HEK293 (cell line): Measurements from ENCODE around the gene MBD6.

ENCODE experiments used
- CTCF ChIA-PET: fragments of 350-600 bp; formaldehyde crosslinking; extraction: SDS; loops from one replicate; lab custom pipeline; 2021; ENCODE audit warnings: antibody characterized with exemption; lab: Yijun Ruan, JAX
- POLR2A ChIA-PET: fragments of 300-600 bp; formaldehyde crosslinking; extraction: SDS; loops from one replicate; lab custom pipeline; 2020; ENCODE audit warnings: antibody characterized with exemption, inconsistent platforms; lab: Yijun Ruan, JAX
- H3K27ac ChIP-seq: fragments of 200-500 bp; sonication (Bioruptor generic); 2 replicates; pipeline ENCODE4 v1.5.1; 2014; ENCODE audit warnings: low read depth, low read length, control low read depth, inconsistent platforms; ENCODE audit errors: extremely low read depth
- H3K36me3 ChIP-seq, 2 experiments: fragments of 200-500 bp in 1 of 2; sonication (Bioruptor generic) in 1 of 2; 1 replicate in 1 of 2; 2 replicates in 1 of 2; pipeline ENCODE4 v1.5.1; 2014 to 2017; ENCODE audit warnings: inconsistent platforms in 2 of 2, low read length in 2 of 2; ENCODE audit not compliant: control insufficient read depth in 2 of 2, insufficient read depth in 1 of 2
- H3K4me1 ChIP-seq: fragments of 200-500 bp; sonication (Bioruptor generic); 2 replicates; pipeline ENCODE4 v1.5.1; 2014; ENCODE audit warnings: mild to moderate bottlenecking, low read length, inconsistent platforms; ENCODE audit not compliant: control insufficient read depth, insufficient read depth
- H3K4me3 ChIP-seq: 2 replicates; pipeline ENCODE4 v1.5.1; 2011; ENCODE audit warnings: low read depth, mild to moderate bottlenecking, control low read depth, low read length, moderate library complexity
- H3K9me3 ChIP-seq: fragments of 200-500 bp; sonication (Bioruptor generic); 2 replicates; pipeline ENCODE4 v1.5.1; 2014; ENCODE audit warnings: low read depth, low read length, inconsistent platforms; ENCODE audit not compliant: control insufficient read depth, insufficient read depth
- GLIS1 ChIP-seq: fragments of 450-650 bp; formaldehyde crosslinking; IDR thresholded peaks from 2 replicates; pipeline ENCODE4 v1.5.1; 2016; ENCODE audit warnings: missing biosample characterization, missing genetic modification characterization
- IKZF3 ChIP-seq: fragments of 450-650 bp; IDR thresholded peaks from 2 replicates; pipeline ENCODE4 v1.5.0; 2018; ENCODE audit warnings: missing biosample characterization, mild to moderate bottlenecking, missing genetic modification characterization, moderate library complexity
- KLF10 ChIP-seq: fragments of 450-650 bp; IDR thresholded peaks from 2 replicates; pipeline ENCODE4 v1.5.1; 2018; ENCODE audit warnings: missing biosample characterization, mild to moderate bottlenecking, missing genetic modification characterization
- KLF16 ChIP-seq: fragments of 450-650 bp; formaldehyde crosslinking; IDR thresholded peaks from 2 replicates; pipeline ENCODE4 v1.5.1; 2017; ENCODE audit warnings: missing biosample characterization, missing genetic modification characterization
- KLF17 ChIP-seq: fragments of 450-650 bp; formaldehyde crosslinking; IDR thresholded peaks from 2 replicates; pipeline ENCODE4 v1.5.1; 2016; ENCODE audit warnings: missing biosample characterization, missing genetic modification characterization
- KLF9 ChIP-seq: fragments of 450-650 bp; formaldehyde crosslinking; IDR thresholded peaks from 2 replicates; pipeline ENCODE4 v1.5.1; 2016; ENCODE audit warnings: missing biosample characterization, missing genetic modification characterization, low read depth
- PRDM1 ChIP-seq: fragments of 450-650 bp; formaldehyde crosslinking; IDR thresholded peaks from 2 replicates; pipeline ENCODE4; 2016; ENCODE audit warnings: missing biosample characterization, missing genetic modification characterization
- SALL2 ChIP-seq: fragments of 450-650 bp; formaldehyde crosslinking; IDR thresholded peaks from 2 replicates; pipeline ENCODE4 v1.5.0; 2017; ENCODE audit warnings: missing biosample characterization, mild to moderate bottlenecking, missing genetic modification characterization, borderline replicate concordance
- YY2 ChIP-seq: fragments of 450-650 bp; formaldehyde crosslinking; IDR thresholded peaks from 2 replicates; pipeline ENCODE4 v1.5.1; 2016; ENCODE audit warnings: missing biosample characterization, missing genetic modification characterization
- ZBTB17 ChIP-seq: fragments of 450-650 bp; formaldehyde crosslinking; IDR thresholded peaks from 2 replicates; pipeline ENCODE4 v1.5.1; 2016; ENCODE audit warnings: missing biosample characterization, missing genetic modification characterization
- ZBTB20 ChIP-seq: fragments of 450-650 bp; formaldehyde crosslinking; IDR thresholded peaks from 2 replicates; pipeline ENCODE4 v1.5.1; 2016; ENCODE audit warnings: missing biosample characterization, missing genetic modification characterization
- ZBTB48 ChIP-seq: fragments of 450-650 bp; formaldehyde crosslinking; IDR thresholded peaks from 2 replicates; pipeline ENCODE4 v1.5.1; 2016; ENCODE audit warnings: missing biosample characterization, missing genetic modification characterization
- ZBTB8A ChIP-seq: fragments of 450-650 bp; formaldehyde crosslinking; IDR thresholded peaks from 2 replicates; pipeline ENCODE4 v1.5.1; 2016; ENCODE audit warnings: missing biosample characterization, missing genetic modification characterization
- ZFHX2 ChIP-seq: fragments of 450-650 bp; formaldehyde crosslinking; conservative IDR thresholded peaks from 2 replicates; pipeline ENCODE4 v1.5.1; 2016; ENCODE audit warnings: missing biosample characterization, missing genetic modification characterization
- ZNF138 ChIP-seq: fragments of 450-650 bp; formaldehyde crosslinking; IDR thresholded peaks from 2 replicates; pipeline ENCODE4 v1.5.1; 2016; ENCODE audit warnings: missing biosample characterization, missing genetic modification characterization, borderline replicate concordance
- ZNF174 ChIP-seq: fragments of 450-650 bp; formaldehyde crosslinking; IDR thresholded peaks from 2 replicates; pipeline ENCODE4 v1.5.0; 2017; ENCODE audit warnings: missing biosample characterization, mild to moderate bottlenecking, missing genetic modification characterization
- ZNF248 ChIP-seq: fragments of 450-650 bp; formaldehyde crosslinking; IDR thresholded peaks from 2 replicates; pipeline ENCODE4 v1.5.1; 2017; ENCODE audit warnings: missing biosample characterization, missing genetic modification characterization
- ZNF335 ChIP-seq: fragments of 450-650 bp; formaldehyde crosslinking; conservative IDR thresholded peaks from 2 replicates; pipeline ENCODE4 v1.5.1; 2016; ENCODE audit warnings: missing biosample characterization, missing genetic modification characterization
- ZNF354C ChIP-seq: fragments of 450-650 bp; formaldehyde crosslinking; IDR thresholded peaks from 2 replicates; pipeline ENCODE4 v1.5.1; 2016; ENCODE audit warnings: missing biosample characterization, missing genetic modification characterization, low read depth, borderline replicate concordance
- ZNF391 ChIP-seq: fragments of 450-650 bp; formaldehyde crosslinking; IDR thresholded peaks from 2 replicates; pipeline ENCODE4 v1.5.1; 2016; ENCODE audit warnings: low read depth, missing biosample characterization, missing genetic modification characterization, borderline replicate concordance
- ZNF501 ChIP-seq: fragments of 450-650 bp; formaldehyde crosslinking; IDR thresholded peaks from 2 replicates; pipeline ENCODE4 v1.5.1; 2016; ENCODE audit warnings: missing biosample characterization, missing genetic modification characterization
- ZNF548 ChIP-seq: fragments of 450-650 bp; formaldehyde crosslinking; IDR thresholded peaks from 2 replicates; pipeline ENCODE4 v1.5.1; 2016; ENCODE audit warnings: missing biosample characterization, missing genetic modification characterization
- ZNF596 ChIP-seq: fragments of 450-650 bp; IDR thresholded peaks from 2 replicates; pipeline ENCODE4 v1.5.0; 2018; ENCODE audit warnings: missing biosample characterization, mild to moderate bottlenecking, missing genetic modification characterization, moderate library complexity
- ZNF600 ChIP-seq: fragments of 450-650 bp; formaldehyde crosslinking; IDR thresholded peaks from 2 replicates; pipeline ENCODE4 v1.5.1; 2016; ENCODE audit warnings: missing biosample characterization, missing genetic modification characterization
- ZNF610 ChIP-seq: fragments of 450-650 bp; formaldehyde crosslinking; IDR thresholded peaks from 2 replicates; pipeline ENCODE4 v1.5.1; 2016; ENCODE audit warnings: missing biosample characterization, missing genetic modification characterization, borderline replicate concordance
- ZNF776 ChIP-seq: fragments of 450-650 bp; formaldehyde crosslinking; IDR thresholded peaks from 2 replicates; pipeline ENCODE4 v1.5.0; 2017; ENCODE audit warnings: missing biosample characterization, missing genetic modification characterization, borderline replicate concordance
- ZNF785 ChIP-seq: fragments of 450-650 bp; formaldehyde crosslinking; IDR thresholded peaks from 2 replicates; pipeline ENCODE4 v1.5.1; 2016; ENCODE audit warnings: missing biosample characterization, missing genetic modification characterization
- ZNF843 ChIP-seq: fragments of 450-650 bp; formaldehyde crosslinking; IDR thresholded peaks from 2 replicates; pipeline ENCODE4 v1.5.1; 2016; ENCODE audit warnings: missing biosample characterization, missing genetic modification characterization
- TF ChIP-seq, protein P1 (sequence below): fragments of 450-650 bp; formaldehyde crosslinking; IDR thresholded peaks from 2 replicates; pipeline ENCODE4 v1.5.1; 2016; ENCODE audit warnings: missing biosample characterization, missing genetic modification characterization
- TF ChIP-seq, protein P2 (sequence below): sonication (generic); formaldehyde crosslinking; IDR thresholded peaks from 2 replicates; pipeline ENCODE4 v1.8.1; 2022; ENCODE audit warnings: mild to moderate bottlenecking, moderate library complexity, missing genetic modification reagents

Gene MBD6

DNA sequence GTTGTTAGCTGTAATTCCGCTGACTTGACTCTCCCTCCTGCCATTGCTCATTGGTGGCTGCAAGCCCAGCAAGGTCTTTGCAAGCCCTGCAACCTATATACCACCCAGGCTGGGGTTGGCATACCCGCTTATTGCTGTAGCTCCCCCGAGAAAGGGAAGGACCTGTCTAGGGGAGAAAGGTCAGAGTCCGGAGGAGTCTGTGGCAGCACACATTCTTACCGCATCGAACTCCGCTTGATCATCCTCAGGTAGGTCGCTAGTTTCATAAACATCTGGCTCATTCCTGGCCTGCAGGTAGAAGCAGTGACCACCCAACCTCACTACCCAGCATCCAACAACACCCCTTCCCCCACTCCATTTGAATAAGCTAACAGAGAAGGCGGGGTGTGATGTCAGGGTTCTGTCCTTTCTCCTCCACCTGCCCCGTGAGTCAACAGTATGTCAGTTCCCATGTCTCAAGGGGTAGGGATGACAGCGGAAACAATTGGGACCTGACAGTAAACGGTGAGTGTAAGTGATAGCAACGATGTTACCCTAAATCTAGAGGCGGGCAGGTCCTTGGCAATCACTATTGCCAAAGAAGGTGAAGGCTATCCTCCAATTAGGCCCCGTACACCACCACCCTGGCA is 23.3 kb downstream of the MBD6 start:
- Histone ChIP-seq H3K4me3 (peak overlapping the region; percentile 95), H3K9me3 (no peaks in the 10 kb centered on the region), H3K4me1 (peaks cover 5% of the 10 kb centered on the region), H3K36me3 (peaks cover 4 to 45% of the 10 kb centered on the region in 2 experiments; a peak in 2 of 3 replicates), H3K27ac (peak overlapping the region; percentile 78; the same call in 1 of the 2 replicates)
- TF ChIP-seq ZNF354C (tag by site-specific recombination): no peak
- no peak for TF ChIP-seq ZNF785 (tag by site-specific recombination)
- no peak for TF ChIP-seq ZNF248 (tag by site-specific recombination)
- no peak for TF ChIP-seq ZBTB48 (tag by site-specific recombination)
- no peak for TF ChIP-seq ZNF548 (tag by site-specific recombination)
- no peak for TF ChIP-seq KLF10
- no peak for TF ChIP-seq ZFHX2 (tag by site-specific recombination)
- TF ChIP-seq PRDM1: 0 out of 2 replicates have a peak, but pooled peaks have one; percentile 39
- TF ChIP-seq ZBTB20 (tag by site-specific recombination): peak; percentile 50
- TF ChIP-seq KLF17 (tag by site-specific recombination): peak; percentile 22; the same call in 1 of the 2 replicates
- no peak for TF ChIP-seq ZNF610 (tag by site-specific recombination)
- no peak for TF ChIP-seq ZNF596 (tag by site-specific recombination)
- TF ChIP-seq ZNF600 (tag by site-specific recombination): peak; percentile 45
- no peak for TF ChIP-seq IKZF3
- TF ChIP-seq, protein P1, sequence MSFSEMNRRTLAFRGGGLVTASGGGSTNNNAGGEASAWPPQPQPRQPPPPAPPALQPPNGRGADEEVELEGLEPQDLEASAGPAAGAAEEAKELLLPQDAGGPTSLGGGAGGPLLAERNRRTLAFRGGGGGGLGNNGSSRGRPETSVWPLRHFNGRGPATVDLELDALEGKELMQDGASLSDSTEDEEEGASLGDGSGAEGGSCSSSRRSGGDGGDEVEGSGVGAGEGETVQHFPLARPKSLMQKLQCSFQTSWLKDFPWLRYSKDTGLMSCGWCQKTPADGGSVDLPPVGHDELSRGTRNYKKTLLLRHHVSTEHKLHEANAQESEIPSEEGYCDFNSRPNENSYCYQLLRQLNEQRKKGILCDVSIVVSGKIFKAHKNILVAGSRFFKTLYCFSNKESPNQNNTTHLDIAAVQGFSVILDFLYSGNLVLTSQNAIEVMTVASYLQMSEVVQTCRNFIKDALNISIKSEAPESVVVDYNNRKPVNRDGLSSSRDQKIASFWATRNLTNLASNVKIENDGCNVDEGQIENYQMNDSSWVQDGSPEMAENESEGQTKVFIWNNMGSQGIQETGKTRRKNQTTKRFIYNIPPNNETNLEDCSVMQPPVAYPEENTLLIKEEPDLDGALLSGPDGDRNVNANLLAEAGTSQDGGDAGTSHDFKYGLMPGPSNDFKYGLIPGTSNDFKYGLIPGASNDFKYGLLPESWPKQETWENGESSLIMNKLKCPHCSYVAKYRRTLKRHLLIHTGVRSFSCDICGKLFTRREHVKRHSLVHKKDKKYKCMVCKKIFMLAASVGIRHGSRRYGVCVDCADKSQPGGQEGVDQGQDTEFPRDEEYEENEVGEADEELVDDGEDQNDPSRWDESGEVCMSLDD (tag by site-specific recombination): no peak
- TF ChIP-seq, protein P2, sequence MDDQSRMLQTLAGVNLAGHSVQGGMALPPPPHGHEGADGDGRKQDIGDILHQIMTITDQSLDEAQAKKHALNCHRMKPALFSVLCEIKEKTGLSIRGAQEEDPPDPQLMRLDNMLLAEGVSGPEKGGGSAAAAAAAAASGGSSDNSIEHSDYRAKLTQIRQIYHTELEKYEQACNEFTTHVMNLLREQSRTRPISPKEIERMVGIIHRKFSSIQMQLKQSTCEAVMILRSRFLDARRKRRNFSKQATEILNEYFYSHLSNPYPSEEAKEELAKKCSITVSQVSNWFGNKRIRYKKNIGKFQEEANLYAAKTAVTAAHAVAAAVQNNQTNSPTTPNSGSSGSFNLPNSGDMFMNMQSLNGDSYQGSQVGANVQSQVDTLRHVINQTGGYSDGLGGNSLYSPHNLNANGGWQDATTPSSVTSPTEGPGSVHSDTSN (CRISPR knock-in tag): no peak
- no peak for TF ChIP-seq ZNF843
- no peak for TF ChIP-seq SALL2 (tag by site-specific recombination)
- CTCF ChIA-PET: interaction anchor here (1.4 to 1.9 kb wide), 2 partner anchors 37 to 77 kb away, joined by 4 to 5 read pairs; no protein-coding TSS in a partner anchor
- POLR2A ChIA-PET: interaction anchor here (1.3 to 2.6 kb wide), 6 partner anchors 8 to 198 kb away, joined by 3 to 16 read pairs (median 8); partner anchors contain the start of genes DDIT3 and MBD6

- H3K36me3 ChIP-seq: peaks cover 4 to 38% of the 10 kb centered on the region in 2 experiments; a peak in 2 of 3 replicates
- ChIA-PET CTCF (interaction anchor here (0.6 to 1.9 kb wide), 4 partner anchors 37 to 1448 kb away, joined by 3 to 5 read pairs (median 4); no protein-coding TSS in a partner anchor), POLR2A (interaction anchor here (0.7 to 2.6 kb wide), 9 partner anchors 8 to 395 kb away, joined by 3 to 16 read pairs (median 6); partner anchors contain the start of genes ATP23, DDIT3 and MBD6)
- peak within 1 kb of the TSS; percentile 95 for H3K4me3 ChIP-seq
- peaks cover 5% of the 10 kb centered on the region for H3K4me1 ChIP-seq
- H3K27ac ChIP-seq: peak within 1 kb of the TSS; percentile 78
- H3K9me3 ChIP-seq: no peaks in the 10 kb centered on the region
- TF ChIP-seq ZNF138 (no peak), KLF9 (peak; percentile 94), GLIS1 (tag by site-specific recombination) (peak; percentile 66), ZNF174 (tag by site-specific recombination) (no peak), ZNF776 (no peak), ZNF501 (tag by site-specific recombination) (peak; percentile 58), ZNF335 (tag by site-specific recombination) (peak; percentile 97), KLF16 (peak; percentile 97), ZBTB8A (tag by site-specific recombination) (peak; percentile 24; the same call in 1 of the 2 replicates), ZNF391 (tag by site-specific recombination) (0 out of 2 replicates have a peak, but pooled peaks have one; percentile 28), ZBTB17 (tag by site-specific recombination) (peak; percentile 85; the same call in 1 of the 2 replicates), YY2 (peak; percentile 64; the same call in 1 of the 2 replicates)
These were observed 24.0 kb downstream of the MBD6 start, which contains the start of gene DCTN2 for GRCh38 chr12:57546438-57547287. Gene DCTN2 (minus strand): TSS chr12:57547192. CDS start chr12:57547063, 129 bp downstream.
